Liver (tissue), 9 donors: ENCODE measurements around the gene FABP3. TPM values are rescaled to one million over a fixed set of nuclear protein-coding genes. Genes with fewer than 3 reads are reported as not detected.

Source experiments
- DNase-seq: peaks from one replicate; pipeline ENCODE4 v3.0.0-alpha.2; 2017; ENCODE audit warnings: low spot score
- H3K27ac ChIP-seq, 2 donors: one replicate each; pipeline ENCODE4 v1.7.0; 2013; ENCODE audit warnings: inconsistent platforms in 2 of 2, low read length in 2 of 2, control low read depth in 1 of 2, low read depth in 1 of 2, mild to moderate bottlenecking in 1 of 2
- H3K27me3 ChIP-seq, 4 donors: one replicate each; pipeline versions ENCODE4 v1.6.1 to v1.7.0; 2013; ENCODE audit warnings: low read length in 3 of 4, inconsistent platforms in 1 of 4, mild to moderate bottlenecking in 1 of 4, moderate library complexity in 1 of 4; ENCODE audit not compliant: control insufficient read depth in 4 of 4, insufficient read depth in 4 of 4
- H3K36me3 ChIP-seq, 4 donors: one replicate each; pipeline versions ENCODE4 v1.6.1 to v1.7.0; 2013; ENCODE audit warnings: low read length in 3 of 4, mild to moderate bottlenecking in 3 of 4, low read depth in 1 of 4, moderate library complexity in 1 of 4; ENCODE audit not compliant: control insufficient read depth in 4 of 4, insufficient read depth in 3 of 4
- H3K4me1 ChIP-seq, 4 donors: one replicate each; pipeline versions ENCODE4 v1.6.1 to v1.7.0; 2013; ENCODE audit warnings: low read length in 3 of 4, mild to moderate bottlenecking in 3 of 4, moderate library complexity in 1 of 4; ENCODE audit not compliant: control insufficient read depth in 4 of 4, insufficient read depth in 4 of 4
- H3K4me3 ChIP-seq, 3 donors: one replicate each; pipeline versions ENCODE4 v1.6.1 to v1.7.0; 2013; ENCODE audit warnings: low read length in 3 of 3, control low read depth in 1 of 3, low read depth in 1 of 3, mild to moderate bottlenecking in 1 of 3
- H3K9ac ChIP-seq, 2 donors: one replicate each; pipeline ENCODE4 v1.7.0; 2013; ENCODE audit warnings: low read length in 2 of 2, mild to moderate bottlenecking in 2 of 2, moderate library complexity in 2 of 2, control low read depth in 1 of 2, low read depth in 1 of 2
- H3K9me3 ChIP-seq, 4 donors: one replicate each; pipeline versions ENCODE4 v1.6.1 to v1.7.0; 2013; ENCODE audit warnings: low read length in 3 of 4; ENCODE audit not compliant: control insufficient read depth in 4 of 4
- EGR1 ChIP-seq, 2 donors: IDR thresholded peaks; 2 replicates each; pipeline ENCODE4 v1.6.1; 2016 to 2018; ENCODE audit warnings: antibody characterized with exemption in 2 of 2, low read depth in 2 of 2
- FOXA1 ChIP-seq: IDR thresholded peaks from 2 replicates; pipeline ENCODE4 v1.6.1; 2016; ENCODE audit warnings: antibody characterized with exemption
- FOXA2 ChIP-seq: IDR thresholded peaks from 2 replicates; pipeline ENCODE4 v1.6.1; 2016; ENCODE audit warnings: antibody characterized with exemption
- GABPA ChIP-seq, 2 donors: IDR thresholded peaks in 1 of 2; conservative IDR thresholded peaks in 1 of 2; 2 replicates each; pipeline ENCODE4 v1.6.1; 2016; ENCODE audit warnings: antibody characterized with exemption in 2 of 2, mild to moderate bottlenecking in 1 of 2, moderate library complexity in 1 of 2
- HNF4A ChIP-seq, 2 donors: conservative IDR thresholded peaks; 2 replicates each; pipeline ENCODE4 v1.6.1; 2016; ENCODE audit warnings: antibody characterized with exemption in 2 of 2, mild to moderate bottlenecking in 2 of 2
- HNF4G ChIP-seq: IDR thresholded peaks from 2 replicates; pipeline ENCODE4 v1.6.1; 2016; ENCODE audit warnings: antibody characterized with exemption
- JUND ChIP-seq, 2 donors: IDR thresholded peaks; 2 replicates each; pipeline ENCODE4 v1.6.1; 2016; ENCODE audit warnings: antibody characterized with exemption in 2 of 2
- MAX ChIP-seq: IDR thresholded peaks from 2 replicates; pipeline ENCODE4 v1.6.1; 2016; ENCODE audit warnings: antibody characterized with exemption
- NR2F2 ChIP-seq: IDR thresholded peaks from 2 replicates; pipeline ENCODE4 v1.6.1; 2016; ENCODE audit warnings: antibody characterized with exemption
- RAD21 ChIP-seq, 2 donors: IDR thresholded peaks; 2 replicates each; pipeline ENCODE4 v1.6.1; 2016; ENCODE audit warnings: antibody characterized with exemption in 2 of 2, mild to moderate bottlenecking in 2 of 2
- REST ChIP-seq: IDR thresholded peaks from 2 replicates; pipeline ENCODE4 v1.6.1; 2016; ENCODE audit warnings: antibody characterized with exemption, mild to moderate bottlenecking
- RXRA ChIP-seq, 2 donors: IDR thresholded peaks; 2 replicates each; pipeline ENCODE4 v1.6.1; 2017 to 2018; ENCODE audit warnings: antibody characterized with exemption in 2 of 2, mild to moderate bottlenecking in 1 of 2
- TAF1 ChIP-seq: conservative IDR thresholded peaks from 2 replicates; pipeline ENCODE4 v1.6.1; 2016; ENCODE audit warnings: antibody characterized with exemption, mild to moderate bottlenecking
- YY1 ChIP-seq: IDR thresholded peaks from 2 replicates; pipeline ENCODE4 v1.6.1; 2016; ENCODE audit warnings: antibody characterized with exemption, mild to moderate bottlenecking
- WGBS: extraction: QIAGEN DNeasy Blood & Tissue Kit; methylation state at CpG from one replicate; pipeline ENCODE4 v1.1.7; 2013; 5-methylcytosine and 5-hydroxymethylcytosine counted together
- polyA plus RNA-seq, 2 donors: library from polyadenylated mRNA; stranded (reverse) in 1 of 2; unstranded in 1 of 2; fragments of 200-250 nt in 1 of 2; fragments of >200 nt in 1 of 2; fragmentation: Nextera tagmentation in 1 of 2; extraction: Ambion mirVana in 1 of 2; gene quantifications; one replicate each; pipeline versions ENCODE4 v1.2.1 to v1.2.3, GENCODE V29; 2013 to 2015
- total RNA-seq, 2 donors: library from RNA; depleted of rRNA; stranded (reverse); fragments of >200 nt; gene quantifications; one replicate each; pipeline ENCODE4 v1.2.3, GENCODE V29; 2014
- TF ChIP-seq, protein P1 (sequence below): IDR thresholded peaks from 2 replicates; pipeline ENCODE4 v1.6.1; 2016; ENCODE audit warnings: antibody characterized with exemption
- TF ChIP-seq, protein P2 (sequence below): fragments of 150-350 bp; IDR thresholded peaks from 2 replicates; pipeline ENCODE4 v1.5.1; 2017; ENCODE audit warnings: improper control_type of control experiment, low read depth, low read length; ENCODE audit not compliant: missing input control
- TF ChIP-seq, protein P3 (sequence below): IDR thresholded peaks from 2 replicates; pipeline ENCODE4 v1.6.1; 2016; ENCODE audit warnings: antibody characterized with exemption
- donor health status: healthy.
- donor health status: healthy.
- donor health status: healthy.
- donor health status: healthy.
- donor health status: healthy.

The FABP3 gene
- total and polyA plus RNA-seq, 4 donors = 2.8 to 28.2 (median 5.2) TPM

GRCh38 chr1:31413405-31414001, 40.6 kb upstream of the FABP3 start:
- Histone ChIP-seq H3K9ac (peak overlapping the region; percentile 60 to 80), H3K27ac (peak overlapping the region; percentile 84 to 96), H3K4me1 (peaks cover 12 to 42% (median 25%) of the 10 kb centered on the region in 4 donors), H3K27me3 (no peaks in the 10 kb centered on the region), H3K9me3 (no peaks in the 10 kb centered on the region), H3K36me3 (no peaks in the 10 kb centered on the region), H3K4me3 (peak overlapping the region; percentile 56 to 86 (median 80))
- under 1% methylated on average over 54 of the region's 54 CpGs for WGBS
- TF ChIP-seq JUND (IDR thresholded peaks at IDR 0.05) (no peak), HNF4A (conservative IDR thresholded peaks at IDR 0.05) (peak; percentile 17 to 25), EGR1 (IDR thresholded peaks at IDR 0.05; ENCODE audit: low read depth in 2 of 2) (no peak), RXRA (IDR thresholded peaks at IDR 0.05) (peak; percentile 23 to 24), FOXA1 (no peak)
- TF ChIP-seq, protein P1, sequence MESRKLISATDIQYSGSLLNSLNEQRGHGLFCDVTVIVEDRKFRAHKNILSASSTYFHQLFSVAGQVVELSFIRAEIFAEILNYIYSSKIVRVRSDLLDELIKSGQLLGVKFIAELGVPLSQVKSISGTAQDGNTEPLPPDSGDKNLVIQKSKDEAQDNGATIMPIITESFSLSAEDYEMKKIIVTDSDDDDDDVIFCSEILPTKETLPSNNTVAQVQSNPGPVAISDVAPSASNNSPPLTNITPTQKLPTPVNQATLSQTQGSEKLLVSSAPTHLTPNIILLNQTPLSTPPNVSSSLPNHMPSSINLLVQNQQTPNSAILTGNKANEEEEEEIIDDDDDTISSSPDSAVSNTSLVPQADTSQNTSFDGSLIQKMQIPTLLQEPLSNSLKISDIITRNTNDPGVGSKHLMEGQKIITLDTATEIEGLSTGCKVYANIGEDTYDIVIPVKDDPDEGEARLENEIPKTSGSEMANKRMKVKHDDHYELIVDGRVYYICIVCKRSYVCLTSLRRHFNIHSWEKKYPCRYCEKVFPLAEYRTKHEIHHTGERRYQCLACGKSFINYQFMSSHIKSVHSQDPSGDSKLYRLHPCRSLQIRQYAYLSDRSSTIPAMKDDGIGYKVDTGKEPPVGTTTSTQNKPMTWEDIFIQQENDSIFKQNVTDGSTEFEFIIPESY = no peak
- DNase-seq = peak; percentile 83

- Histone ChIP-seq H3K4me3 (peak within 1 kb of the TSS; percentile 63 to 86 (median 80)), H3K9ac (peak within 1 kb of the TSS; percentile 60 to 80), H3K4me1 (peaks cover 9 to 35% (median 24%) of the 10 kb centered on the region in 4 donors), H3K27ac (peak within 1 kb of the TSS; percentile 84 to 96), H3K9me3 (no peaks in the 10 kb centered on the region), H3K27me3 (no peaks in the 10 kb centered on the region), H3K36me3 (no peaks in the 10 kb centered on the region)
- TF ChIP-seq GABPA (IDR thresholded peaks at IDR 0.05 in 1 of 2, conservative IDR thresholded peaks at IDR 0.05 in 1 of 2) = no peak
- no peak for TF ChIP-seq HNF4A (conservative IDR thresholded peaks at IDR 0.05)
- no peak for TF ChIP-seq NR2F2
- no peak for TF ChIP-seq YY1
- TF ChIP-seq TAF1 = no peak
- TF ChIP-seq, protein P1 = no peak
- TF ChIP-seq MAX = no peak
- TF ChIP-seq FOXA1 = no peak
- TF ChIP-seq, protein P2, sequence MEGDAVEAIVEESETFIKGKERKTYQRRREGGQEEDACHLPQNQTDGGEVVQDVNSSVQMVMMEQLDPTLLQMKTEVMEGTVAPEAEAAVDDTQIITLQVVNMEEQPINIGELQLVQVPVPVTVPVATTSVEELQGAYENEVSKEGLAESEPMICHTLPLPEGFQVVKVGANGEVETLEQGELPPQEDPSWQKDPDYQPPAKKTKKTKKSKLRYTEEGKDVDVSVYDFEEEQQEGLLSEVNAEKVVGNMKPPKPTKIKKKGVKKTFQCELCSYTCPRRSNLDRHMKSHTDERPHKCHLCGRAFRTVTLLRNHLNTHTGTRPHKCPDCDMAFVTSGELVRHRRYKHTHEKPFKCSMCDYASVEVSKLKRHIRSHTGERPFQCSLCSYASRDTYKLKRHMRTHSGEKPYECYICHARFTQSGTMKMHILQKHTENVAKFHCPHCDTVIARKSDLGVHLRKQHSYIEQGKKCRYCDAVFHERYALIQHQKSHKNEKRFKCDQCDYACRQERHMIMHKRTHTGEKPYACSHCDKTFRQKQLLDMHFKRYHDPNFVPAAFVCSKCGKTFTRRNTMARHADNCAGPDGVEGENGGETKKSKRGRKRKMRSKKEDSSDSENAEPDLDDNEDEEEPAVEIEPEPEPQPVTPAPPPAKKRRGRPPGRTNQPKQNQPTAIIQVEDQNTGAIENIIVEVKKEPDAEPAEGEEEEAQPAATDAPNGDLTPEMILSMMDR = no peak
- no peak for TF ChIP-seq REST
- TF ChIP-seq FOXA2 = no peak
- no peak for TF ChIP-seq HNF4G
- TF ChIP-seq, protein P3, sequence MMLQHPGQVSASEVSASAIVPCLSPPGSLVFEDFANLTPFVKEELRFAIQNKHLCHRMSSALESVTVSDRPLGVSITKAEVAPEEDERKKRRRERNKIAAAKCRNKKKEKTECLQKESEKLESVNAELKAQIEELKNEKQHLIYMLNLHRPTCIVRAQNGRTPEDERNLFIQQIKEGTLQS = no peak
- TF ChIP-seq RAD21 (IDR thresholded peaks at IDR 0.05) = no peak
- TF ChIP-seq JUND (IDR thresholded peaks at IDR 0.05) = no peak
- no peak for TF ChIP-seq RXRA (IDR thresholded peaks at IDR 0.05)
- WGBS = 2% methylated on average over 63 of the region's 63 CpGs
- peak; percentile 55 for DNase-seq
Measured at GRCh38 chr1:31412732-31413404, 40.0 kb upstream of the FABP3 start, which contains the start of gene SERINC2. Gene SERINC2 (plus strand): TSS chr1:31413213. CDS start chr1:31413266, 53 bp downstream.
